NCI-H2196 treated with DMSO at 0.1 percent for 48 hours (cell line): ENCODE results near the gene SIGLEC1.

Experiments used
- DNase-seq: peaks from one replicate; lab custom pipeline; 2025; ENCODE audit not compliant: unreplicated experiment; lab: John Stamatoyannopoulos, UW

SIGLEC1 gene

GRCh38 chr20:3681352-3681930, 31.0 kb downstream of the SIGLEC1 start:
- DNase-seq, result no peak

GRCh38 chr20:3680701-3681351, 31.6 kb downstream of the SIGLEC1 start:
- no peak for DNase-seq

- DNase-seq, result no peak
These were observed 32.4 kb downstream of the SIGLEC1 start for GRCh38 chr20:3679749-3680700.

- no peak for DNase-seq
These were observed 33.3 kb downstream of the SIGLEC1 start for GRCh38 chr20:3678856-3679720.

GRCh38 chr20:3678198-3678597, 34.2 kb downstream of the SIGLEC1 start:
- no peak for DNase-seq

- no peak for DNase-seq
These were observed 34.7 kb downstream of the SIGLEC1 start for GRCh38 chr20:3677733-3678132.

- DNase-seq, result no peak
These were observed 37.2 kb downstream of the SIGLEC1 start for GRCh38 chr20:3674995-3675900.

GRCh38 chr20:3674447-3674846, 38.0 kb downstream of the SIGLEC1 start:
- DNase-seq, result no peak

GRCh38 chr20:3673221-3674070, 39.0 kb downstream of the SIGLEC1 start:
- DNase-seq, result no peak

GRCh38 chr20:3672547-3673171, 39.7 kb downstream of the SIGLEC1 start:
- DNase-seq, result no peak

- no peak for DNase-seq
These were observed 40.3 kb downstream of the SIGLEC1 start for GRCh38 chr20:3671986-3672546.

GRCh38 chr20:3670945-3671344, 41.5 kb downstream of the SIGLEC1 start:
- DNase-seq, result no peak

GRCh38 chr20:3670511-3670910, 41.9 kb downstream of the SIGLEC1 start:
- DNase-seq, result no peak

GRCh38 chr20:3669710-3670367, 42.6 kb downstream of the SIGLEC1 start:
- no peak for DNase-seq

- DNase-seq, result no peak
These were observed 44.9 kb downstream of the SIGLEC1 start for GRCh38 chr20:3667434-3668037.

GRCh38 chr20:3663858-3664257, 48.5 kb downstream of the SIGLEC1 start:
- DNase-seq, result no peak

- no peak for DNase-seq
These were observed 49.2 kb downstream of the SIGLEC1 start, which contains the start of gene GFRA4 for GRCh38 chr20:3663031-3663701. Gene GFRA4, minus strand, starts transcription at chr20:3663399. Its CDS starts 0 bp downstream, at chr20:3663399.
